Measurements from ENCODE around the gene CORO6.

The CORO6 gene

GRCh38 chr17:29612404-29613280 lies 10.1 kb downstream of the CORO6 start:
- DNase-seq: no peak

- DNase-seq: no peak
Measured at GRCh38 chr17:29612094-29612403, 10.7 kb downstream of the CORO6 start.

GRCh38 chr17:29611351-29612093 lies 11.2 kb downstream of the CORO6 start:
- no peak for DNase-seq

- DNase-seq: no peak
Measured at GRCh38 chr17:29610395-29610794, 12.3 kb downstream of the CORO6 start.

- DNase-seq: no peak
Measured at GRCh38 chr17:29608986-29609385, 13.7 kb downstream of the CORO6 start.

- no peak for DNase-seq
Measured at GRCh38 chr17:29607557-29608195, 15.0 kb downstream of the CORO6 start.

GRCh38 chr17:29603109-29603674 lies 19.5 kb downstream of the CORO6 start:
- DNase-seq: no peak

GRCh38 chr17:29597361-29598172 lies 25.1 kb downstream of the CORO6 start:
- no peak for DNase-seq

GRCh38 chr17:29596811-29597210 lies 25.9 kb downstream of the CORO6 start:
- DNase-seq: no peak

- DNase-seq: no peak
Measured at GRCh38 chr17:29595943-29596774, 26.6 kb downstream of the CORO6 start.

GRCh38 chr17:29595107-29595942 lies 27.4 kb downstream of the CORO6 start:
- DNase-seq: no peak

- no peak for DNase-seq
Measured at GRCh38 chr17:29594519-29595090, 28.1 kb downstream of the CORO6 start.

GRCh38 chr17:29593591-29594518 lies 28.9 kb downstream of the CORO6 start:
- no peak for DNase-seq

- DNase-seq: peak in 1 of 2 donors; percentile 46
Measured at GRCh38 chr17:29592850-29593551, 29.7 kb downstream of the CORO6 start, which contains the start of gene ANKRD13B. Gene ANKRD13B, plus strand, starts transcription at chr17:29593132. Its CDS starts 490 bp downstream, at chr17:29593622.

GRCh38 chr17:29591737-29592608 lies 30.7 kb downstream of the CORO6 start:
- DNase-seq: peak; percentile 86 to 90

GRCh38 chr17:29591146-29591736 lies 31.5 kb downstream of the CORO6 start:
- no peak for DNase-seq

All from stimulated activated CD4-positive, alpha-beta T cell treated with anti-CD3 and anti-CD28 coated beads, Interleukin-2, amount 100 ng/mL, for 48 hours (primary cell).